A549 (cell line): ENCODE results near the gene PTPRK.

Experiments
- EP300 ChIP-seq, 2 experiments: fragments of >200 bp; sonication (Bioruptor Twin); formaldehyde crosslinking; IDR thresholded peaks; 2 replicates in 1 of 2; 3 replicates in 1 of 2; pipeline ENCODE4 v1.6.1; 2016 to 2017
- JUN ChIP-seq, 2 experiments: fragments of >200 bp; sonication (Bioruptor Twin); formaldehyde crosslinking; IDR thresholded peaks; 2 replicates in 1 of 2; 3 replicates in 1 of 2; pipeline ENCODE4 v1.6.1; 2016 to 2017
- POLR2A ChIP-seq: IDR thresholded peaks from 2 replicates; pipeline ENCODE4 v1.6.1; 2012; ENCODE audit warnings: mild to moderate bottlenecking, low read length
- SREBF2 ChIP-seq: fragments of 450-650 bp; IDR thresholded peaks from 2 replicates; pipeline ENCODE4 v1.6.1; 2014; ENCODE audit warnings: mild to moderate bottlenecking, moderate library complexity
- TF ChIP-seq, protein P1 (sequence below): fragments of >200 bp; sonication (Bioruptor Twin); formaldehyde crosslinking; IDR thresholded peaks from 3 replicates; pipeline ENCODE4 v1.5.1; 2016

DNA sequence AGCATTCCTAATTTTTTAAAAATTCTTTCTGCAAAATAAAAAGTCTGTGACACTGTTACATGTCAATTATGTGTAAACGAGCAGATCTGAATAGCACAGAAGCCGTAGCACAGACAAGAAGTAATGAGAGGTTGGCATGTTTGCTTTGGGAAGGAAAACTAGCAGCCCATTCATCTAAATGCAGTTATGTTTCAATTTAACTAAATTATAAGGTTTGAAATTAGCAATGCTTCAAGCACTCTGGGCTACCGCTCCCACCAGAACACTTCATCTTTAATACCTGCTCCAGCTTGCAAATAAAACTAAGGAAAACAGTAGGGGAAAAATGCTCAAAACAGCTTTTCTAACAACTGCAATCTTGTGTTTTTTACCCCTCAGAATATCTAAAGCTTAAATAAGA is 73.9 kb downstream of the PTPRK start:
- TF ChIP-seq SREBF2 (no peak), EP300 (IDR thresholded peaks at IDR 0.05) (no peak), POLR2A (no peak), JUN (IDR thresholded peaks at IDR 0.05) (no peak)
- TF ChIP-seq, protein P1, sequence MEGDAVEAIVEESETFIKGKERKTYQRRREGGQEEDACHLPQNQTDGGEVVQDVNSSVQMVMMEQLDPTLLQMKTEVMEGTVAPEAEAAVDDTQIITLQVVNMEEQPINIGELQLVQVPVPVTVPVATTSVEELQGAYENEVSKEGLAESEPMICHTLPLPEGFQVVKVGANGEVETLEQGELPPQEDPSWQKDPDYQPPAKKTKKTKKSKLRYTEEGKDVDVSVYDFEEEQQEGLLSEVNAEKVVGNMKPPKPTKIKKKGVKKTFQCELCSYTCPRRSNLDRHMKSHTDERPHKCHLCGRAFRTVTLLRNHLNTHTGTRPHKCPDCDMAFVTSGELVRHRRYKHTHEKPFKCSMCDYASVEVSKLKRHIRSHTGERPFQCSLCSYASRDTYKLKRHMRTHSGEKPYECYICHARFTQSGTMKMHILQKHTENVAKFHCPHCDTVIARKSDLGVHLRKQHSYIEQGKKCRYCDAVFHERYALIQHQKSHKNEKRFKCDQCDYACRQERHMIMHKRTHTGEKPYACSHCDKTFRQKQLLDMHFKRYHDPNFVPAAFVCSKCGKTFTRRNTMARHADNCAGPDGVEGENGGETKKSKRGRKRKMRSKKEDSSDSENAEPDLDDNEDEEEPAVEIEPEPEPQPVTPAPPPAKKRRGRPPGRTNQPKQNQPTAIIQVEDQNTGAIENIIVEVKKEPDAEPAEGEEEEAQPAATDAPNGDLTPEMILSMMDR: no peak
